UCSD-AML1 (cell line): ENCODE measurements around the gene ESRRA.

Source experiments
- DNase-seq: peaks from one replicate; lab custom pipeline; 2025; ENCODE audit not compliant: unreplicated experiment; lab: John Stamatoyannopoulos, UW

ESRRA gene

DNA sequence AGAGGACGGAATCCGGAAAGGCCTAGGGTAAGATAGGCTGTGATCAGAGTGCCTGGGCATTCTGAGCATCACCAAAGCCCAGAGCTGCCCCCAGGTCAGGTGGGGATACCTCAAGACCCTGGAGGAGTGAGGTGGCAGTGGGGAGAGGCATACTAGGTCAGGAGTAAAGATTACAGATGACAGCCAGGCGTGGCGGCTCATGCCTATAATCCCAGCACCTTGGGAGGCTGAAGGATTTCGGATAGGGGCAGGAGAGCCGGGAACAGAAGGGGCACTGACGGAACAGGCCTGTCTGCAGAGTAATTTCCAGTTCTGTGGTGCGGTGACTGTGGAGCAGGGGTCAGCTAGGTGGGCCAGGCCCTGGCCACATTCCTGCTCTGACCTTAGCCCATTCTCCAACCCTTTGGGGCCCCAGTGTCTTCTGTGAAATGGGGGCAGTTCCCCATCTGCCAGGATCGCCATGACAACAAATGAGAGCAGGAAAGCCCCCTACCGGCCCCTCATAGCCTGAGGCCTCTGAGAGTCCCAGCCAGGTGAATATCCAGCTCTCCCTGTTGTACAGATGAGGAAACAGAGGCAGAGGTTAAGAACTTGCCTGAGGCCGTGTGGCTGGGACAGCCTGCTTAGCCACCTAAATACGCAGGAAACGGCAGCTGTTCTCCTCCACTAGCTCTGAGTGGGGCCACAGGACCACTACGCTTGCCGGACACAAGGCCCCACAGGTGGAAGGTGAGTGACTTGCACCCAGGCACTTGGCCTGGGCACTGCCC lies 30.1 kb upstream of the ESRRA start:
- no peak for DNase-seq

DNA sequence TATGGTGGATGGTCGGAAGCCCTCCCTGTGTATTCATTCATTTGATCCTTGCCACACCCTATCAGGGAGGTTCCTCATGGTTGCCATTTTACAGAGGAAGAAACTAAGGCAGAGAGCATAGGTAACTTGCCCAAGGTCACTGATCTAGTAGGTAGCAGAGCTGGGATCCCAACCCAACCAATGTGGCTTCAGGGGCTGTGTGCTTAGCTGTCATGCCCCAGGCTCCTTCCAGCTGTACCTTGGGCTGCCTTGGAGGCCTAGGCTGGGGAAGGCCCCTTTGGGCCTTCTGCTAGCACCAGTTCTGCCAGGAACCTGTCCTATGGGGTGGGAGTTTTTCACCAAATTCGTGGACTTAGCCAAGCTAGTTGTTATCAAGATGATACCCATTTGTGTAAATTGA lies 29.5 kb upstream of the ESRRA start:
- DNase-seq = no peak

DNA sequence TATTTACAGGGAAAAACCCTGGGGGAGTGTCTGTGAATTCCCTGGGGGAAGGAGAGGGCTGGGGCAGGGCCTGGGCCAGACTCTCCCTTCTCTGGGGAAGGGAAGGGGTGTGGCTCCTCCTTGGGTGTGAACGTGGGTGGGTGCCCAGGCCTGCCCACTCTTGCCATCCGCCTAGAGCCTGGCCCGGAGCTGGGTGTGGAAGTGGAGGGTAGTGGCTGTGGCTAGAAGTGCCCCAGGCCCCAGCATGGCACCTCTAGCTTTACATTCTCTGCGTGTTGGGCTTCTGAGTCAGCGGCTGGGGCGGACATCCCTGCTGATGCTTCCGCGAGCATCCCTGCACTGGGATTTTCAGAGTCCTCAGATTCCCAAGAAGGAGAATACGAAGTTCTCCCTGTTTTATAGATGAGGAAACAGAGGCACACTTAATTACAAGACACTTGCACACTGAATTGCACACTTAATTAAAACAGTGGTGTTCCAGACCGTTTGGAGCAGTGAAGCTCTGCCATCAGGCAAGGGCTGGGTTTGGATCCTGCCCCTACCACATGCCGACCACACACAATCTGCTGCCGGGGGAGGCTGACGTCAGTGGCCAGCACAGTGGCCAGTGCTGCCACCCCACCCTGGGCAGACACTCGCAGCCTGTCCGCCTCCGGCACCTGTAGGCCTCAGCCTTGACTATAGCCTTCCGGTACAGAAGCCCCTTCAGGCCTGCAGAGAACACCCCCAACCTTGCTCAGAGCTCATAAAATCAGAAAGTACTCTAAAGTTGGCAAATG lies 28.5 kb upstream of the ESRRA start:
- DNase-seq = no peak

DNA sequence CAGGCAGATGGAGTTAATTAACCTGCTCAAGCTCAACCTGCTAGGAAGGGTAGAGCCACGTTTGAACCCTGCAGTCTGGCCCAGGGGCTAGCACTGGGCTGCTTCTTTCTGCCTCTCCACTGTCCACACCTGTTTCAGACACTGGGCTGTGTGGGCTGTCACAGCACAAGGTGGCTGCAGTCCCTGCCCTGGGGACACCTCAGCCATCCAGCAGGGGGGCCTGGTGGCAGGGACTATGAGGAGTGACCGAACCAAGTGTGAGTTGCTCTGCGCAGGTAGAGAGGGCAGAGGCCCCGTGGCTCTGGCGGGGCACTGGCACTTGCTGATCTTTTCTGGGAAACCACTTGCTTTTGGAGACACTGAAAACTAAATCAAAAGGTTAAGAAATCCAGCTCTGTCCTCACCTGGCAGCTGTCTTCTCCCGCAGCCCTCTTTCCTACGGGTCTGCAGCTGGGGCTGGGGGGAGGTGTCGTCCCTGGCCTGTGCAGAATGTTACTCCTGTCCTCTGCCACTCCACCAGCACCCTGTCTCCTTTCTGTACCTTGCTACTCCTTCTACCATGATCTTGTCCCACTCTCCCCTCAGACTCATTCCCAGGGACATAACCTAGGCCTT lies 26.6 kb upstream of the ESRRA start:
- no peak for DNase-seq

- DNase-seq = no peak
These were observed 23.2 kb upstream of the ESRRA start for GRCh38 chr11:64281957-64282770.

GRCh38 chr11:64283092-64283491 lies 22.2 kb upstream of the ESRRA start:
- DNase-seq = no peak

DNA sequence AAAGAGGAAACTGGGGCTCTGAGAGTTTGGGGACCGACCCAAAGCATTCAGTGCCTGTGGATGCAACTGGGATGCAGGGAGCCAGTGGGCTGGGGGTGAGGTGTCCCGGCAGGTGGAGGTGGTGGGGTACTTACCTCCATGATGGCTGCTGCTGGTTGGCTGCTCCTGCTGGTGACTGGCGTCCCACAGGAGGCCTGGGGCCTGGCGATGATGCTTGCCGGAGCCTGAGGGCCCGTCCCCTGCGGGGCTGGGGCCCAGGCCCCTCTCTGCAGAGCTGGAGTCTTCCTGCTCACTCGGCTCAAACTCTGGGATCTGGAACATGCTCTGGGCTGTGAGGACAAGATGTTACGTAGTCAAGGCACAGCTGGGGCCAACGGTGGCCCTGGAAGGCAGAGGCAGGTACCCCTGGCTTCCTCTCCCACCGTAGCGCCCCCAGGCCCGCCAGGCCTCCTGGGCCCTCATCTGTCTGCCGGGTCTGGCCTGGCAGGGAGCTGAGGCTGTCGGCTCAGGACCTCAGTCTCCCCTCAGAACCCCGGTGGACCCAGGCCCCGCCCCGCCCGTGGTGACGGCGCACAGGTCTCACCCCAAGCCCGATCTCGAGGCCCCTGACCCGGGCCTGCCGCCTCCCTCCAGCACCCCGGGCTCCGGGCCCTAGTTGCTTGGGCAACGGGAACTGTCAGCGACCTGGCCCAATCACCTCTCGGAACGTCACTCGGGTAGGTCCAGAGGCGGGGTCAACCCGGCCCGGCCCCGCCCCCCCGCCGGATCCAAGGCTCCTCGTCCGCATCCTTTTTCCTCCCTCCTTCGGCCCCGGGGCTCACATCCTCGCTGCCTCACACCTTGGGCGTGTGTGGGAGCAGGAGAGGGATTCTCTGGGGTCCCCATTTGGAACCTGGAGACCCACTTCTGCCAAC lies 21.0 kb upstream of the ESRRA start, which contains the start of gene BAD:
Gene BAD (minus strand): TSS at position 618 of the 914 bp plus-strand sequence. CDS start 297 bp downstream, at position 321.
- DNase-seq = peak; percentile 93

DNA sequence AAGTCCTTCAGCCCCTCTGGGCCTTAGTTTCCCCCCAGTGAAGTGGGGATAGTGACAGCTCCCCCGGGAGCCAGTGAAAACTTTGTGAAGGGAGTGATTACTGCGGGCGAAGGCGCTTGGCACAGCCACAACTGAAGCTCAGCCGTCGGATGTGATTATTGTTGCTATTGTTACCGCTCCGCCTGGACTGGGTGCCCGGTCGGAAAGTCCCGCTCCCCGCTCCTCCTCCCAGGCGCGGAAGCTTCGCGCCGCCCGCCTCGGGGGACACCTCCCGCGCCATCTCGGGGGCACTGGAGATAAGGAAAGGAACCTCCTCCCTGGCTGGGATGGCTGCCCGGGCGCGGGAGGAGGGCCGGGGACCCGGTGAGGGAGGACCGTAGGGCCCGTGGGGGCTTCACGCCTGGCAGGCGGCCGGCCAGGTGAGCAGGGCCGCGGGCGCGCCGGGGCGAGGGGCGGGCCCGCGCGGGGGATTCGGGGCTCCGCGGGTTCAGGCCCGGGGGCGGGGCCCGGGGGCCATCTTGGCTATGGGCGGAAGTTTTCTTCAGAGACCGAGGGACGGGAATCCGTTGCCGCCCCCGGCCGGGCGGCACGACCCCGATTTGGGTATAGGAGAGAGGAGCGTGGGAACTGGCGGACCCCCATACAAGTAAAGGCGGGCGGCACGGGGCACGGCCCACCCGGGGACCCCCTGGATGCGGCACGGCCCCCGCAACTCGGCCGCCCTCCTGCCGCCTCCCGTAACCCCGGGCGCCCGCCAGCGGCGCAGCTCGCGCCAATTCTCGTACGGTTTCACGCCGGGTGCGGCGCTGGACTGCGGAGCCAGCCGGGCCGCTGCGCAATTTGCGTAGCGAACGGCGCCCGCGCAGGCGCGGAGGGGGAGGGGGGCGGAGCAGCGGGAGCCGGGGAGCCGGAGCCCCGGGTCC lies 20.1 kb upstream of the ESRRA start, which contains the start of gene GPR137:
Gene GPR137 (plus strand): TSS at position 887 of the 923 bp plus-strand sequence. CDS start 677 bp downstream, outside the sequence.
- DNase-seq = peak; percentile 90

DNA sequence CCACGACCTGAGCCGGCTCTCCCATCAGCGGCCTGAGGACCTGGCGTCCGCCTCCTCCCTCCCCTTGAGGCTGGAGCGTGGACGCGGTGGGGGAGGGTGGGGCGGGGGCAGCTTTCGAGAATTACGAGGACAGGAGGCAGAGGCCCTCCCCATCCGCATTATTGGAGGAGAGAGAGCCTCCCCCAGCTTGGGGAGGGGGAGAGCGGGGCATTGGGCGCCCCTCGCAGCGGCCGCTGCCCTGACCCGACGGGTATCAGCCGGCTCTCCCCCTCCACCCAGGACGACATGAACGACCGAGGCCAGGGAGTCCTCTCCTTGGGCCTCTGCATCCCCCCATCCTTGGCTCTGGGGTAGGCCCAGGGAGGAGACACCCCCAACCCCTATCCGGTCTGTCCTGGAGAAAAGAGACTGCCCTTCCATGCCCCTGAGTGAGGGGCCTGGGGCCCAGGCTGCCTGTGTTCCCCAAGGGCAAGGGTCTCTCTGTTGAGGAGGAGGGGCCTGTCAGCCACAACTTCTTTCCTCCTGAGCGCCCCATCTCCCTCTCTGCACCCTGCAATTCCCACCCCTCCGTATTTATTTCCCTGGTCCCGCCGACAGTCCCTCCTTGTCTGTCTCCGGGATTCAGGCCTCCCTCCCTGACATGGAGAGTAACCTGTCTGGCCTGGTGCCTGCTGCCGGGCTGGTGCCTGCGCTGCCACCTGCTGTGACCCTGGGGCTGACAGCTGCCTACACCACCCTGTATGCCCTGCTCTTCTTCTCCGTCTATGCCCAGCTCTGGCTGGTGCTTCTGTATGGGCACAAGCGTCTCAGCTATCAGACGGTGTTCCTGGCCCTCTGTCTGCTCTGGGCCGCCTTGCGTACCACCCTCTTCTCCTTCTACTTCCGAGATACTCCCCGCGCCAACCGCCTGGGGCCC lies 19.2 kb upstream of the ESRRA start:
- peak; percentile 41 for DNase-seq

DNA sequence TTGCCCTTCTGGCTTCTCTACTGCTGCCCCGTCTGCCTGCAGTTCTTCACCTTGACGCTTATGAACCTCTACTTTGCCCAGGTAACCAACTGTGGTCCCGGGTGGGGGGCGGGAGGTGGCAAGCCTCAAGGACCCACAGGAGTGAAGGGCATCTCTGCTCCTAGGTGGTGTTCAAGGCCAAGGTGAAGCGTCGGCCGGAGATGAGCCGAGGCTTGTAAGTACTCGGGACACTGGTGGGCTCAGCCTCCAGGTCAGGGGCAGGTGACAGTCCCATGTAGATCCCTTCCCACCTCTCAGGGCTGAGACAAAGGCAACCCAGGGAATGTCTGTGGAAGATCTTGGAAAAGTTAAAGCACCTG lies 18.5 kb upstream of the ESRRA start:
- DNase-seq = no peak

GRCh38 chr11:64287676-64288352 lies 17.5 kb upstream of the ESRRA start:
- no peak for DNase-seq

- no peak for DNase-seq
These were observed 17.0 kb upstream of the ESRRA start for GRCh38 chr11:64288353-64288750.

DNA sequence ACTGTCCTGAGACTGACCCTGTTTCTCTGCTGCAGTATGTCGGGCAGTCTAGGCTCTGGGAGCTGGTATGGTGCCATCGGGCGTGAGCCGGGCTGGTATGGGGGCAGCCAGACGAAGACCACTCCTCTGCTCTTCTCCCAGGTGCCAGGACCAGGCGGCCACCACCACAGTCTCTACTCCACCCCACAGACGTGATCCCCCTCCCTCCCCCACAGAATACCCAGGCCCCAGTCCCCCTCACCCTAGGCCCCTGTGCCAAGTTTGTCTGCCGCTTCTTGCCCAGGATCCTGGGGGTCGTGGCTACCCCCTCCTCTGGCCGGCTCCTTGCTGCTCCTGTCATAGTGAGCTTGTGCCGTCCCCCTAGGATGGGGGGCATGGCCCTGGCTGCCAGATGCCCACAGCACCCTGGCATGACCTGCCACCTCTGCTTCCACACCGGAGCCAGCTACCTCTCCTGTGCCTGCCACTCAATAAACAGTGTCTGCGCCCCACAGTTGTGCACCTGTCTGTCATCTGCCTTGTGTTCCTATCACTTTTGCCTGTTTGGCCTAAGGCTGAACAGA lies 16.2 kb upstream of the ESRRA start:
- DNase-seq = no peak

- DNase-seq = no peak
These were observed 14.7 kb upstream of the ESRRA start for GRCh38 chr11:64290352-64291261.

DNA sequence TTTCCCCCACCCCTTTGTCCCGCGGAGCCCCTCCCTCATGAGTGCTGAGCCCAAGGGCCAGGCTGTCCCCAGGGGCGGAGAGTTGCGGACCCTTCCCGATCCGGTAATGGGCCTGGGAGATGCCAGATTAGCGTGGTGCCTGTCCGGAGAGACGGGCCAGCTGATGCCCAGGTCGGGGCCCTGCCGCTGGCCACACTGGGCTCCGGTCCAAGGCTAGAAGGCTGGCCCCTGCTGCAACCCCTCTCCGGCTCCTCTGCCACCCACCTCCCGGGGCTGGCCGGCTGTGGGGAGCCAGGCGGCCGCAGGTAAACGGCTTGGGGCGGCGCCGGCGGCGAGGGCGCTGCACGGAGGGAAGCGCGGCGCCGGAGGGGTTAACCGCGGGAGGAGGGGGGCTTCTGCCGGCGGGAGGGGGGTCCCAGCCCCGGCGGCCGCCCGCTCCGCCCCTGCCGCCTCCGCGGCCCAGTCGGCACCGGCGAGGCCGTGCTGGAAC lies 14.0 kb upstream of the ESRRA start, which contains the start of gene KCNK4:
Gene KCNK4 (plus strand): TSS at position 41 of the 490 bp plus-strand sequence. CDS start 1,717 bp downstream, outside the sequence.
- DNase-seq = no peak
